ENCODE results near the gene TMEM165. TPM values are rescaled to one million over a fixed set of nuclear protein-coding genes. Genes with fewer than 3 reads are reported as not detected.

The TMEM165 gene
- 100 to 1,000 TPM in 1 of 2 donors, 10 to 100 TPM in 1; 94.8 to 122 TPM for total RNA-seq
- 39.9 TPM for polyA plus RNA-seq (ENCODE audit: insufficient read depth, low read depth, low replicate concordance)
- long read RNA-seq, donor 1, transcript TMEM165-201 (6 exons, 1,928 nt): major isoform, 15 of 21 reads
- long read RNA-seq, donor 1, partial matches to known transcripts: 6 of 21 reads
- long read RNA-seq, donor 1, other reads (novel, unspliced or antisense): 0 of 21 reads
- long read RNA-seq, donor 2, transcript TMEM165-201 (6 exons, 1,928 nt): major isoform, 28 of 29 reads
- long read RNA-seq, donor 2, partial matches to known transcripts: 0 of 29 reads
- long read RNA-seq, donor 2, other reads (novel, unspliced or antisense): 0 of 29 reads

DNA sequence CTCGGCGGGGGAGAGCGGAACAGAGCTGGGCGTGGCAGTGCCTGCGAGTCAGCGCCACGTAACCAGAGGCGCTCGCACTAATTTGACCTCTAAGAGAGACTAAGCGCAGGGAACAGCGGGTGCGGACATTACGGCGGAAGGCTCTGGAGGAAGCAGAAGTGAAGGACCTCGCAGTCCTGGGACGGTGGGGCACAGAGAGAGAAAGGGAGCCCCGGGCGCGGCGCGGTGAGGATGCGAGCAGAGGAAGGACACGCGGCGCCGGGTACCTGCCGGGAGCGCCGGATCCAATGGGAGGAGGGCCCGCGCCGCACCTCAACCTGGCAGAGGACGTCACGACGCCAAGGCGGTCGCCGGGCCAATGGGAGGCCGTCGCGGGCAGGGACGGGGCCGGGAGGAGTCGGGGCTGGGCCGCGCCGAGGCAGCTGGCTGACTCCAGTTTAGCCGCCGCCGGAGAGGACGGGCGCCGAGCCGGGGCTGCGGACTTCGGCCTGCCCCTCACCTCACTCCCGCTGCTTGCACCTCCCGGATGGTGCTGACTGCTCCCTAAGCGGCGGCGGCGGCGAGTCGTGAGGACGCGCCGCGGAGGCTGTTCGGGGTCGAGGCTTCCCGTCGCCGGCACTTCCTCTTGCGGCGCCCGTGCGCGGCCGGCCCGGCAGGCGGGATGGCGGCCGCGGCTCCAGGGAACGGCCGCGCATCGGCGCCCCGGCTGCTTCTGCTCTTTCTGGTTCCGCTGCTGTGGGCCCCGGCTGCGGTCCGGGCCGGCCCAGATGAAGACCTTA lies at the start of gene TMEM165:
Gene TMEM165, plus strand, starts transcription at position 429 of the 779 bp plus-strand sequence. Its CDS starts 233 bp downstream, at position 662.
- intact Hi-C loops (cut with DNase I; ENCODE audit: low total_unique reads): loop anchor here (5.0 kb wide), 1 partner anchor 152 kb away; the partner anchor contains the start of gene CLOCK
- Histone ChIP-seq H3K4me1 (peaks cover 23% of the 10 kb centered on the region), H3K36me3 (ENCODE audit: low read depth, missing control alignments) (no peaks in the 10 kb centered on the region), H3K4me3 (peak within 1 kb of the TSS; percentile 87 to 98), H3K27me3 (no peaks in the 10 kb centered on the region), H3K27ac (peak within 1 kb of the TSS; percentile 93 to 99), H3K9me3 (no peaks in the 10 kb centered on the region)
- WGBS, 2 donors: 0 to 2% methylated on average over 29 to 79 of the region's 95 CpGs
- TF ChIP-seq, protein P1, sequence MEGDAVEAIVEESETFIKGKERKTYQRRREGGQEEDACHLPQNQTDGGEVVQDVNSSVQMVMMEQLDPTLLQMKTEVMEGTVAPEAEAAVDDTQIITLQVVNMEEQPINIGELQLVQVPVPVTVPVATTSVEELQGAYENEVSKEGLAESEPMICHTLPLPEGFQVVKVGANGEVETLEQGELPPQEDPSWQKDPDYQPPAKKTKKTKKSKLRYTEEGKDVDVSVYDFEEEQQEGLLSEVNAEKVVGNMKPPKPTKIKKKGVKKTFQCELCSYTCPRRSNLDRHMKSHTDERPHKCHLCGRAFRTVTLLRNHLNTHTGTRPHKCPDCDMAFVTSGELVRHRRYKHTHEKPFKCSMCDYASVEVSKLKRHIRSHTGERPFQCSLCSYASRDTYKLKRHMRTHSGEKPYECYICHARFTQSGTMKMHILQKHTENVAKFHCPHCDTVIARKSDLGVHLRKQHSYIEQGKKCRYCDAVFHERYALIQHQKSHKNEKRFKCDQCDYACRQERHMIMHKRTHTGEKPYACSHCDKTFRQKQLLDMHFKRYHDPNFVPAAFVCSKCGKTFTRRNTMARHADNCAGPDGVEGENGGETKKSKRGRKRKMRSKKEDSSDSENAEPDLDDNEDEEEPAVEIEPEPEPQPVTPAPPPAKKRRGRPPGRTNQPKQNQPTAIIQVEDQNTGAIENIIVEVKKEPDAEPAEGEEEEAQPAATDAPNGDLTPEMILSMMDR (IDR thresholded peaks at IDR 0.05): peak in 2 of 3 experiments; percentile 8 to 22
- peak; percentile 86 for TF ChIP-seq POLR2A (IDR thresholded peaks at IDR 0.05)
- peak; percentile 95 for DNase-seq

GRCh38 chr4:55345980-55346850 lies 49.5 kb upstream of the TMEM165 start, which contains the start of gene SRD5A3:
SRD5A3 (plus strand) TSS chr4:55346242; CDS start chr4:55346337, 95 bp downstream.
- Histone ChIP-seq H3K27me3 (no peaks in the 10 kb centered on the region), H3K36me3 (ENCODE audit: low read depth, missing control alignments) (no peaks in the 10 kb centered on the region), H3K4me1 (peaks cover 8% of the 10 kb centered on the region), H3K9me3 (no peaks in the 10 kb centered on the region), H3K27ac (peak within 1 kb of the TSS; percentile 90 to 98), H3K4me3 (peak within 1 kb of the TSS; percentile 76 to 81)
- 0 to 1% methylated on average over 4 to 68 of the region's 95 CpGs for WGBS, 2 donors
- peak; percentile 10 for TF ChIP-seq POLR2A (IDR thresholded peaks at IDR 0.05)
- TF ChIP-seq, protein P1 (IDR thresholded peaks at IDR 0.05): peak; percentile 88 to 98 (median 93)
- intact Hi-C loops (cut with DNase I; ENCODE audit: low total_unique reads): no loop called here
- peak; percentile 86 for DNase-seq

DNA sequence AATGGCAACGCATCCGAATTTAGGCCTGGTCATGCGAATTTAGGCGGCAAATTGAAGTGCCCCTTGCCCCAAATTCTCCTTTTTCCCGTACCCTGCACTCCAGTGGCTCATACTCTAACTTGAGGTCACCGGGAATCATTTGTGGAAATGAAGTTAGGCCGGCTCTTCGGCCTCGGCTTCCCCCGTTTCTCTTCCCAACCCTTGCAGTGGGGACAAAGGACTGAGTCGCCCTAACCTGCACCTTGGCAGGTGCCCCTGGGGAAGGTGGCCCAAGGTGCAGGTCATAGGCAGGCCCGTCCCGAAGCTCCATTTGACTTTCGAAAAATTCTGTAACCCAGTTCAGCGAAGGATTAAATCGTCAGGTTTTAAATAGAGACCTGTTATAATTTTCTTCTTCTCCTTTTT lies 48.9 kb upstream of the TMEM165 start:
- Histone ChIP-seq H3K4me1 (peaks cover 8% of the 10 kb centered on the region), H3K4me3 (peak overlapping the region; percentile 76 to 81), H3K36me3 (ENCODE audit: low read depth, missing control alignments) (no peaks in the 10 kb centered on the region), H3K27me3 (no peaks in the 10 kb centered on the region), H3K9me3 (no peaks in the 10 kb centered on the region), H3K27ac (peak overlapping the region; percentile 90 to 98)
- intact Hi-C loops (cut with DNase I; ENCODE audit: low total_unique reads): no loop called here
- no peak for DNase-seq
- TF ChIP-seq, protein P1 (IDR thresholded peaks at IDR 0.05): no peak
- TF ChIP-seq POLR2A (IDR thresholded peaks at IDR 0.05): no peak
- 40 to 47% methylated on average over 12 to 16 of the region's 16 CpGs for WGBS, 2 donors

GRCh38 chr4:55347610-55348228 lies 48.0 kb upstream of the TMEM165 start:
- DNase-seq: no peak
- WGBS, 2 donors: 72 to 77% methylated on average over 3 of the region's 3 CpGs
- TF ChIP-seq, protein P1 (IDR thresholded peaks at IDR 0.05): no peak
- no peak for TF ChIP-seq POLR2A (IDR thresholded peaks at IDR 0.05)
- no peak overlapping the region for H3K4me3 ChIP-seq
- intact Hi-C loops (cut with DNase I; ENCODE audit: low total_unique reads): no loop called here
- H3K36me3 ChIP-seq (ENCODE audit: low read depth, missing control alignments): no peaks in the 10 kb centered on the region
- no peaks in the 10 kb centered on the region for H3K9me3 ChIP-seq
- no peaks in the 10 kb centered on the region for H3K27me3 ChIP-seq
- no peak overlapping the region for H3K27ac ChIP-seq
- H3K4me1 ChIP-seq: peaks cover 8% of the 10 kb centered on the region
